GM21423 (cell line): ENCODE data around the gene TEX13A.

Source experiments
- ATAC-seq: cut with Tn5 transposase; IDR thresholded peaks from one replicate; pipeline ENCODE4 v1.9.1; 2021; ENCODE audit warnings: mild to moderate bottlenecking, moderate library complexity; ENCODE audit not compliant: unreplicated experiment

Gene TEX13A

GRCh38 chrX:105179644-105180043 lies 40.9 kb downstream of the TEX13A start:
- no peak for ATAC-seq

DNA sequence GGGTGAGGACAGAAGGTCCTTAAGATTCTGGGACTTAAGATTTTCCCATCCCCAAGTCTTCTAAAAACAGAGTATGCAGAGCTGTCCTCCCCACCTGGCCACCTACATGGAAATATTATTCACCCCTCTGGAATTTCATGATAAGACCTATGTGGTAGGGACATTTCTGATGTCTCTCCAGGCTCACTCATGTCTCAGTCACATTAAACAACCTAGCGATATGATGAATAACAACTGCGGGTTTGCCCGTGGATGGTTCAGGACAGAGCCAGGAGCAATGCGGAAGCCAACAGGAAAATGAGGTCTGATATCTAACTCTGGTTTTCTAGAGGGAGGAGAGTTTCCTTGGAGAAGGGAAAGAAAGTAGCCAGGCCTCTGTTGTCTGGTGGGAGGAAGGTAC lies 47.4 kb downstream of the TEX13A start:
- no peak for ATAC-seq
